ENCODE results near the gene WWOX. TPM values are rescaled to one million over a fixed set of nuclear protein-coding genes. Genes with fewer than 3 reads are reported as not detected.

The WWOX gene
- total RNA-seq, 3 donors from 2014 or later = 11.7 to 18.0 (median 13.8) TPM

- TF ChIP-seq CTCF (IDR thresholded peaks at IDR 0.05) = no peak
- Histone ChIP-seq H3K9me3 (no peaks in the 10 kb centered on the region), H3K4me1 (ENCODE audit: low read depth) (no peaks in the 10 kb centered on the region), H3K4me3 (no peak overlapping the region), H3K36me3 (ENCODE audit: low read depth) (no peaks in the 10 kb centered on the region)
- intact Hi-C loops (cut with DNase I, micrococcal nuclease) = no loop called here
- ATAC-seq (no peak), DNase-seq (no peak)
Observed at GRCh38 chr16:78897299-78897698, 797.8 kb downstream of the WWOX start.

- Histone ChIP-seq H3K4me1 (ENCODE audit: low read depth) (no peaks in the 10 kb centered on the region), H3K9me3 (no peaks in the 10 kb centered on the region), H3K36me3 (ENCODE audit: low read depth) (no peaks in the 10 kb centered on the region), H3K4me3 (no peak overlapping the region)
- no peak for ATAC-seq
- intact Hi-C loops (cut with DNase I, micrococcal nuclease) = no loop called here
- no peak for DNase-seq
- TF ChIP-seq CTCF (IDR thresholded peaks at IDR 0.05) = no peak
Observed at GRCh38 chr16:78900044-78900811, 800.8 kb downstream of the WWOX start.

- ATAC-seq (no peak), DNase-seq (no peak)
- no peaks in the 10 kb centered on the region for H3K36me3 ChIP-seq (ENCODE audit: low read depth)
- no peaks in the 10 kb centered on the region for H3K9me3 ChIP-seq
- no peak for TF ChIP-seq CTCF (IDR thresholded peaks at IDR 0.05)
- intact Hi-C loops (cut with DNase I, micrococcal nuclease) = no loop called here
- H3K4me1 ChIP-seq (ENCODE audit: low read depth) = no peaks in the 10 kb centered on the region
- no peak overlapping the region for H3K4me3 ChIP-seq
Observed at GRCh38 chr16:78900966-78901365, 801.5 kb downstream of the WWOX start.

GRCh38 chr16:78902321-78902720, 802.9 kb downstream of the WWOX start:
- intact Hi-C loops (cut with DNase I, micrococcal nuclease) = no loop called here
- no peak overlapping the region for H3K4me3 ChIP-seq
- no peaks in the 10 kb centered on the region for H3K4me1 ChIP-seq (ENCODE audit: low read depth)
- ATAC-seq = no peak
- DNase-seq = no peak
- H3K9me3 ChIP-seq = no peaks in the 10 kb centered on the region
- TF ChIP-seq CTCF (IDR thresholded peaks at IDR 0.05) = no peak
- no peaks in the 10 kb centered on the region for H3K36me3 ChIP-seq (ENCODE audit: low read depth)

GRCh38 chr16:78903237-78903636, 803.8 kb downstream of the WWOX start:
- Histone ChIP-seq H3K4me3 (no peak overlapping the region), H3K4me1 (ENCODE audit: low read depth) (no peaks in the 10 kb centered on the region), H3K36me3 (ENCODE audit: low read depth) (no peaks in the 10 kb centered on the region), H3K9me3 (no peaks in the 10 kb centered on the region)
- no peak for ATAC-seq
- intact Hi-C loops (cut with DNase I, micrococcal nuclease) = no loop called here
- TF ChIP-seq CTCF (IDR thresholded peaks at IDR 0.05) = no peak
- DNase-seq = no peak
